Measurements from ENCODE around the gene DUXB.

The DUXB gene

GRCh38 chr16:75701361-75701760 is at the start of gene DUXB:
Gene DUXB, minus strand, starts transcription at chr16:75701461. Its CDS starts 43 bp downstream, at chr16:75701418.
- DNase-seq, result no peak

DNA sequence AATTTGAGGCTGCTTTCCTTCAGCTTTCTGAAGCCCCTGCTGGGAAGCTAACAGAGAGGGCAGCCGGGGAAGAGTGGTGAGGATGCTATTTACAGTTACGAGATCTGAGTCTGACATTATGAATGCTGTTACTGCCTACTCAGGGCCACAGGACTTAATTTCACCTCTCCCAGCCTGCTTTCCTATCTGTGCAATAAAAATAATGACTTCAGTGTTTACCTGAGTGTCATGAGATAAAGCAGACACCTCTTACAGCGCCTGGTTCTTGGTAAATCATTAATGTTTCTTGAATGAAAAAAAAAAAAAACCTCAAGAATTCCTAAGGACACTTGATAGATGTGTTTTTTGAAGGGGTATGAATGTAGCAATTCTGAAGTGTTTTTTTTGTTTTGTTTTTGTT is 49.3 kb upstream of the DUXB start:
- DNase-seq, result no peak

DNA sequence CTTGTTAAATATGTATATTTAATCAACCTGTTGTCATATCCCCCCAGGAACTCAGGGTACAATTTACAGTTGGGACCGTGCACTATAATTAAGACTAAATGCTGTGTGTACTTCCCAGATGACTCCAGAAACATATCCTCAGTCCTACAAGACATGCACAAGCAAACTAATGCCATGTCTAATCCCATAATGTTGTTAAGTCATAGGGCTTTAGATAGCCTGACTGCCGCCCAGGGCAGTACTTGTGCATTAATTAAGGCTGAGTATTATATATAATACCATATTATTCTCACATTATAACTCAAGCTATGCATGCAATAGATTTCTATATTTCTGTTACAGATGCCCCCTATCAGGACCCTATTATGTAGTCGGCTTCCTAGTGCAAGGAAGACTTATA is 45.1 kb upstream of the DUXB start:
- no peak for DNase-seq

GRCh38 chr16:75745823-75746222 is 44.6 kb upstream of the DUXB start:
- no peak for DNase-seq

DNA sequence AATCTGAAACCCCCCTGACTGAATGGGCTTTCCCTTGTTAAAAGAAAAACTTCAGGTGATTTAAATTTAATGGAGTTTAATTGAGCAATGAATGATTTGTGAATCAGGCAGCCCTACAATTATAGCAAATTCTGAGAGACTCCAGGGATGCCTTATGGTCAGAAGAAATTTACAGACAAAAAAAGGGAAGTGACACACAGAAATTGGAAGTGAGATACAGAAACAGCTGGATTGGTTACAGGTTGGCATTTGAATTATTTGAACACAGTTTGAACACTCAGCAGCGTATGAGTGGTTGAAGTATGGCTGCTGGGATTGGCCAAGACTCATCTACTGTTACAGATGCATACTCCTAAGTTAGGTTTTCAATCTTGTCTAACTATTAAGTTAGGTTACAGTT is 44.0 kb upstream of the DUXB start:
- no peak for DNase-seq

- peak; percentile 22 for DNase-seq
Observed at GRCh38 chr16:75742424-75743047, 41.3 kb upstream of the DUXB start.

GRCh38 chr16:75733305-75734211 is 32.3 kb upstream of the DUXB start:
- no peak for DNase-seq

GRCh38 chr16:75732871-75733270 is 31.6 kb upstream of the DUXB start:
- DNase-seq, result no peak

DNA sequence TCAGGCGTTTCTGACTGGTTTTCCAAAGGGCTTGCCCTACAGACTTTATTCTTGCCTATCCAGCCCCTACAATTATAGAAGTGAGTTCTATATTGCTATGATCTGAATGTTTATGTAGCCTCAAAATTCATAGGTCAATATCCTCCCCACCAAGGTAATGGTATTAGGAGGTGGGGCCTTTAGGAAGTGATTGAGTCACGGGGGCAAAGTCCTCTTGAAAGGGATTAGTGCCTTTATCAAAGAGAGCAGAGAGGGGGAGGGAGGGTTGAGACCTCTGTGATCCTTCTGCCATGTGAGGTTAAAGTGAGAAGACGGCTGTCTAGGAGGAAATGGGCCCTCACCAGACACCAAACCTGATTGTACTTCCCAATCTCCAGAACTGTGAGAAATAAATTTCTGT is 26.0 kb upstream of the DUXB start:
- DNase-seq, result no peak

GRCh38 chr16:75726390-75726789 is 25.1 kb upstream of the DUXB start, which contains the start of gene CPHXL:
Gene CPHXL, minus strand, starts transcription at chr16:75726490. Its CDS starts 48 bp downstream, at chr16:75726442.
- no peak for DNase-seq

DNA sequence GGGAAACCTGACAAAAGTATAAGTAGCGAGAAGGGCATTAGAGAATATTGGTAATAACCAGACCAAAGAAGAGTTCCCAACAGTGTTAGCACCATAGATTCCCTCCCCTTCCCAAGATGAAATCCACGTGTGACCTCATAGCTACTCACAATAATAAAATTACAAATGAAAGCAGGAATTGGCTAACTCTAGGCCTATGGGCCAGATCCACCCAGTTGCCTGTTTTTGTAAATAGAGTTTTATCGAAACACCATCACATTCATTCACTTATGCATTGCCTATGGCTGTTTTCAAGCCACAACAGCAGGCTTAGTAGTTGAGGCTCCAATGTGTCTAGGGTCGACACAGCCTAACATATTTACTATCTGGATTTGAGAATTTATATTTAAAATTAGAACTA is 17.2 kb upstream of the DUXB start:
- DNase-seq, result no peak

GRCh38 chr16:75714661-75715060 is 13.4 kb upstream of the DUXB start:
- DNase-seq, result no peak

GRCh38 chr16:75710344-75710743 is 9.1 kb upstream of the DUXB start:
- DNase-seq, result no peak

DNA sequence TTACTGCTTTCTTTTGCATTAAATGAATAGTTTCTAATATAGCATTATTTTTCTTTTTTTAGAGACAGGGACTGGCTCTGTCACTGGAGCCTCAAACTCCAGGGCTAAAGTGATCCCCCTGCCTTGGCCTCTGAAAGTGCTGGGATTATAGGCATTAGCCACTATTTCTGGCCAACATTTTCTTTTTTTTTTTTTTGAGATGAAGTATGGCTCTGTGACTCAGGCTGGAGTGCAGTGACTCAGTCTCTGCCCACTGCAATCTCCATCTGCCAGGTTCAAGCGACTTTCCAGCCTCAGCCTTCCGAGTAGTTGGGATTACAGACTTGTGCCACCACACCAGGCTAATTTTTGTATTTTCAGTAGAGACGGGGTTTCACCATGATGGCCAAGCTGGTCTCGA is 2.0 kb upstream of the DUXB start:
- DNase-seq, result no peak

DNA sequence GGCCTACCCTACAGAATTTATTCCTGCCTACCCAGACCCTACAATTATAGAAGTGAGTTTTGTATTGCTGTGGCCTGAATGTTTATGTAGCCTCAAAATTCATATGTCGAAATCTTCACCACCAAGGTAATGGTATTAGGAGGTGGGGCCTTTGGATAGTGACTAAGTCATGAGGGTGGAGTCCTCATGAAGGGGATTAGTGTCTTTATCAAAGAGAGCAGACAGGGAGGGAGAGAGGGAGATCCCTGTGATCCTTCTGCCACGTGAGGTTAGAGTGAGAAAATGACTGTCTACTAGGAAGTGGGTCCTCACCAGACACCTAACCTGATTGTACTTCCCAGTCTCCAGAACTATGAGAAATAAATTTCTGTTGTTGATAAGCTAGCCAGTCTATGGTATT is 981 bp upstream of the DUXB start:
- peak; percentile 76 for DNase-seq

- DNase-seq, result no peak
Observed at GRCh38 chr16:75697571-75697970, 3.7 kb downstream of the DUXB start.

- peak; percentile 21 for DNase-seq
Observed at GRCh38 chr16:75695708-75696107, 5.6 kb downstream of the DUXB start.

DNA sequence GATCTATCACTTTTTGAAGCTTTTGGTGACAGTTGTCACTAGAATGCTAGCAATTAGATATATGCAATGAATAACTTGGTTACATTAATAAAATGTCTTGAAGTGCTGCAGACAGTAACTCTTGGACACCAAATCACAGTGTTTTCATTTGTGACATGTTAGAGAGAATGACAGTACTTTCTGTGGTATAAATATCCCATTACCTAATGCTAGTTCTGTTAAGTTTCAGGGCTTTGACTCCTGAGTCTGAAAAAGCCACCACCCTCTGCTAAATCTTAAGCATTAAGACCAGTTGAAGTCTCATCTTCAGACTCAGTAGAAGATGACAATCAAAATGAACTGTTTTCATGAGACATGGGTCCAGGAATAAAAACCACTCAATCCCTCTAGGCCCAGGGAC is 13.9 kb downstream of the DUXB start:
- no peak for DNase-seq

GRCh38 chr16:75682308-75682707 is 19.0 kb downstream of the DUXB start:
- no peak for DNase-seq

DNA sequence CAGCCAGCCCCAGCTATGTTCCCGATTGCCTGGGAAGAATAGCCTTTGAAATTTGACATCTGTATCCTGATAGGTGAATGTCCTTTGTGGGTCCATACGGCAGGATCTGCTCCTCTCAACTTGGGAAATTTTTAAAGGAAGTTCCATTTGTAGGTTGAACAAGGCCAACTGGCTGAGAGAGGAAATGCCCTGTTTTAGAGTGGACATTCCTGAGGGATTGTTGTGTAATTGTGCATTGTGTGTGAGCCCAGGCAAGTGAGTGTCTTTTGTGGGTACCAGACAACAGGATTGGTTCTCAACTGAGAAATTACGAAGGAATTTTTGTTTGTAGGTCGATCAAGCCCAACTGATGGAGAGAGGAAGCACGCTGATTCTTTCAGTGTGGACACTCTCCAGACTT is 21.9 kb downstream of the DUXB start:
- no peak for DNase-seq

GRCh38 chr16:75676909-75677308 is 24.4 kb downstream of the DUXB start, which contains the start of gene CPHXL2:
Gene CPHXL2, minus strand, starts transcription at chr16:75677009. Its CDS starts 10 bp downstream, at chr16:75676999.
- no peak for DNase-seq

GRCh38 chr16:75667503-75667902 is 33.8 kb downstream of the DUXB start:
- DNase-seq, result no peak

DNA sequence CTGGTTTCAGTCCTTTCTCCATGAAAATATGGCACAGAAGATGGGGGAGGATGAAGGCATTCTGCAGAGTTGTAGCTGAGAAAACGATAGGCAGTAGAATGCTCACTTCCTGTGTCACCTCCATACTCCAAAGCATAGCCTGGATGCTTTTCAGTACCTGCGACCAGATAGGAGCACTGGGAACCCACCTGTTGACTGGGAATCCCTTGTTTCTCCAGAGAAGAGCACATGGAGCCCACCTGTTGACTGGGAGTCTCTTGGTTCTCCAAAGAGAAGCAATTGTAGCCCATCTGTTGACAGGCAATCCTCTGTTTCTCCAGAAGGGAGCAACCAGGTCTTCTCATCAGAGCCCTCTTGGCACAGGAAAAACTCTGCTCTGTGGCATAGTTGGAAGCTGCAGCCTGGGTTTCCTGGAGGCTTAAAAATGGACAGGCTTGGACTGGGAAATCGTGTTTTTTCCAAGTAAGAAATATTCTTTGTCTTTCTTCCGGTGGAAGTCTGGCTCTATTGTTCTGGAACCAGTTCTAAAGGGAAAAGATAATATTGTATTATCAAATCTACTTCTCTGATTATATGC is 40.4 kb downstream of the DUXB start:
- DNase-seq, result no peak

GRCh38 chr16:75660321-75660720 is 40.9 kb downstream of the DUXB start:
- no peak for DNase-seq
